GF-D8 (cell line): ENCODE results near the gene CUEDC1.

Experiments
- DNase-seq: peaks from one replicate; lab custom pipeline; 2025; lab: John Stamatoyannopoulos, UW

The CUEDC1 gene

DNA sequence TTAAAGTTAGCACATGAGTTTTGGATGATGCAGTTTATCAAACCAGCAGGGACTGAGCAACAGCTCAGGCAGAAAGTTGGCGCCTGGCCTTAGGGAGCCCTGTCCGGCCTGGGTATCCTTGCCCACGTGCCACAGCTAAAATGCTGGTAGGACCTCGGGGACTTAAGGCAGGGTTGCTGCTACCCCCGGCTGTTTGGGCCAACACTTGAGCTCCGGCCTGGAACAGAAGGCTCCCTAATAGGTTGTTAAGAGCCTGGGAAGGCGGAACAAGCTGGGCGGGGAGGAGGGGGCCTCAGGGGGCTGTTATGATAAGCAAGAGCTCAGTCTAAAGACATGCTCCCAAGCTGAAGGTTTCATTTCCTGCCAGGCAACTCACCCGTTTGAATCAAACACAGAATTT lies 39.7 kb downstream of the CUEDC1 start:
- no peak for DNase-seq

DNA sequence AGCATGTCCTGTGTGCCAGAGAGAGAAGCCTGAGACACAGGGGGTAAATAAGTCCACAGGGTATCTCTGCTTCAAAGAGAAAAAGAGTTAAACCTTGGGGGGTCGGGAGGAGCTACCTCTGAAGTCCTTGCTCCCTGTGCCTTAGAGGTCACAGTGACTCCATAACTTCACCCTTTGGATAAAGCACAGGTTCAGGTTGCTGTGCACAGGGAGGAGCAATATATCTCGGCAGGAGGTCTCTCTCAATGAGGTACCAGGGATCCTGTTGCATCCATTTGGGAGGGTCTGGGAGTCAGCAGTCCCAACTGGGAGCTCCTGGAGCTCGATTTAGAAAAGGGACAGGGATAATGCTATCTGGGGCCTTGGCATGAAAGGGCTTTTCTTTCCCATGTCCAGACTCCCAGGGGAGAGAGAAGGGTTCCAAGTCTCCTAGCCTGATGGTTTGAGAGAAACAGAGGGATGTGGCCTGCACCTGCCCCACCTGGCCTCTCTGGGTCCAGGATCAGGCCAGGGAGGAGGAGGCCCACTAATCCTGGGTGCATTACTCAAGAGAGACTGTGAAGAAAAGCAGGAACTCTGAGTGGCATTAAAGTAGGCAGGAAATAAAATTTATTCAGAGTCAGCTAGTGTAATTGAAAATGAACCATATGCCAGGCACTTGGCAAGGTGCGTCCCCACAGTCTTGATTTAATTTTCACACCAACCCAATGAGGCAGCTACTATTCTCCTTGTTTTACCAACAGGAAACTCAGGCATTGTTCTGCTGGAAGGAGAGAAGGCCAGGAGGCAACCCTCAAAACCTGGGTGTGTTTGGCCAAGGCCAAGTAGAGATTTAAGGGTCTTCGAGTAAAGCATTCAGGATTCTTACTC lies 40.7 kb downstream of the CUEDC1 start:
- no peak for DNase-seq

DNA sequence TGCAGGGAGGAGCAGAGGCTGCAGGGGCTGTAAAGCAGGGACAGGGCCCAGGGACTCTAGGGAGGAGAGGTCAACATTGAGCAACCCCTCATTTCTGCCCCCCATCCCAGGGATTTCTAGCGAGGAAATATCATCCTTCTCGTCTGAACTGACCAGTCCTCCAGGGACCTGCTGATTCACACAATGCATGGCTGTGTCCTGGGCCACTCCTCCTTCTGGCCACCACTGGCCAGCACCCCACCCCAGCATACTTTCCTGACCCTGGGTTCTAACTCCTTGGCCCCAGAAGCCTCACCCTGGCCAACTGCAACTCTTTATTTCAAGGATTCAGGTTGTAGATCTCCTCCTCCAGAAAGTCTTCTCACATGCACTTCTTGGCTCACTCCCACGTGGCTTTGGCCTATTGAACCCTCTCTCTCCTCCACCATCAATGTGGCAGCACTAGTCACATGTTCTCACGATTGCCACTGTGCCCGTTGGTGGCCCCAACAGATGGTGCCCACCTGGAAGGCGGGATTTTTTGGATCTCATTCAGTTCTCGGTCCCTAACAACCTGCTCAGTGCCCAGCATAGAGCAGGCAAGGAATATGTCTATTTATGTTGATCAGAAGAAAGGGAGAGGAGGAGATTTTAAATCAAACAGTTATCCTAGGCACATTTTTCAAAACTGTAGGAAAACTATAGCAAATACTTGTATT lies 41.5 kb downstream of the CUEDC1 start:
- no peak for DNase-seq

DNA sequence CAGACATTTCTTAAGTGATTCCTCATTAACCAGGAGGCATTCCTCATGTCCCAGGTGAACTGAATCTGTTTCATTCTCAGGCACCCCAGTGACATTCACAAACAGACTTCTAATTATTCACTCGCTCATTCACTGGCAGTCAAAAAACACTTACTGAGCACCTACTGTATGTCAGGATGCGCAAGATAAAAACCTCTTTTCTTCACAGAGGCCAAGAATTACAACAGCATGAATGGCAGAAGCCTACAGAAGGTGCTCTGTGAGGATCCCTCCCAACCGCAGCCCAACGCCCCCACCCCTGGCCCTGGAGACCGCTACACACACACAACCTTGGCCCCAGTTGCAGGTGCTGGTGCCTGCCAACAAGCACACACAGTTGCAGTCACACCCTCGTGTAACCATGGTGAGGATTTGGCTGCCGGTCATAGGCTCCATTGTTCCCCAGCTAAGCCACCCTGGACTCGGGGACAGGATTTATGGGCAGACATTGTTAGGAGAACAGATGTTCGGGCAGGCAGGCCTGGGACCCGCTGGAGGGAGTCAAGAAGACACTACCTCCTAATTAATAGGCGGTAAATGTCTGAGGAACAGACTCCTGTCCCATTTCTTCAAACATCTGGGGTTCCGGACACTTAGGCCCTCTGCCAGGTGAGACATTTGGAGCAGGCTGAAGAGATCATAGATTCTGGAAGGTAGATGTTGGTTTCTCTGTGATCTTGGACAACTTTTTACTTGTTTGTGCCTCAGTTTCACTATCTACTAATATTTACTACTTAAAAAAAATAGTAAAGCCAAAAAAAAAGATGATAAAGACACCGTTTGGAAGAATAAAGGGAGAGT lies 43.2 kb downstream of the CUEDC1 start:
- DNase-seq, result no peak

DNA sequence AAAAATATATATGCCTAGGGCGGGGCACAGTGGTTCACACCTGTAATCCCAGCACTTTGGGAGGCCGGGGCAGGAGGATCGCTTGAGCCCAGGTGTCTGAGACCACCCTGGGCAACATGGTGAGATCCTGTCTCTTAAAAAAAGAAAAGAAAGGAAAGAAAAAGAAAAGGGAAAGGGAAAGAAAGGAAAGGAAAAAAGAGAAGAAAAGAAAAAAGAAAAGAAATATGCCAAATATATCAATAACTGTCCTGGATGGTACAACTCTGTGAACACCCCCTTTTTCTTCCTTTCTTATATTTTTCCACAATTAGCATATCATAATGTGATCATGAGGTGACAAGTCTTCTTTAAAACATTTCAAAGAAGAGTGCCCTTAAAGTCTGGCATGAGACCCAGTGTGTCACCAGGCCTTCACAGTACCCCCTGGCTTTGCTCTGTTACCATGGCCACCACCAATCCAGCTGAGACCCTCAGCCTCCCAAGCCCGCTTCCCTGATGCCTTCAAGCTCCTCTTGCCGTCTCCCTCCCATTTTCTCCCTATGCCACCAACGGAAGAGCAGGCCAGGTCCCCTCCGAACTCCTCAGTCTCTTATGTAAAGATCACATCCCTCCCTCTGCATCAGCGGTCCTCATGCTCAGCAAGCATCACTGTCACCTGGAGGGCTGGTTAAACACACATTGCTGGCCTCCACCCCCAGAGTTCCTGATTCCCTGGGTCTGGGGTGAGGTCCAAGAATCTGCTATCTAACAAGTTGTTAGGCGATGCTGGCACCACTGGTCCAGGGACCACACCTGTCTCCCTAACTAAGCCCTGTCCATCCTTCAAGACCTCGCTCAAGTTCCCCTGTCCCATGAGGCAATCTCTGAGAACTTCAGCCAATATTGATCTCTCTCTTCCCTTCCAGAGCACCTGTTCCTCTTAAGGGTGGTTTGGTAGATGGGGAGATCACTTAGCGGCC lies 44.5 kb downstream of the CUEDC1 start:
- no peak for DNase-seq

DNA sequence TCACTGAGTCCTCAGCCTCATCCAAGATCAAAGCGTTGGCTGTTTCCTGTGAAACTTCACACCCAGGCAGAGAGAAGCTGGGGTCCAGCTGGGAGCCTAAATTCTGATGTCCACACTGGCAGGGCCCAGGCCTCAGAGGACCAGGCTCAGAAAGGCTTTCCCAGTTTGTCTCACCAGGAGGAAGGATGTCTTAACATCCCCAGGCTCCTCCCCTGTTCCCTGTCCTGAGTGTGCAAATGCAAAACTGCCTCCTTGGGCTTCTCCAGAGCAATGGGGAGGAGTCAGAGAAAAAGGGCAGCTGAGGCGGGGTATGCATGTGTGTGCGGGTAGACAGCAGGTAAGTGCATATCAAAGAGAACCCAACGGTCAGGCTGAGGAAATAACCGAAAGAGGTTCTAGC lies 45.7 kb downstream of the CUEDC1 start:
- DNase-seq, result no peak

DNA sequence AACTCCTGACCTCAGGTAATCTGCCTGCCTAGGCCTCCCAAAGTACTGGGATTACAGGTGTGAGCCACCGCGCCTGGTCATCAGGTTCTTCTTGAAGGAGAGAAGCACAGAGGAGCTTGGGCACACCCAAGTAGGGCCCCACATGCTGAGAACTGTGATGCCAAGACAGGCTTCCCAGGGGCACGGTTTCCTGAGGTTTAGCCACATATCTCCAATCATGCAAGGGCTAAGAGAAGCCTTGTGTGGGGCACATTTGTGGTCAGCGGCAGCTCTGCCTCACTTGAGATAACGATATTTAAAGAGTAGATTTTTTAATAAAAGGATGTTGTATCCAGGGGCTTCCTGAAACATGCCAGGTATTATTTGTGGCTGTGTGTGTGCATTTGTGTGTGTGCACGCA lies 46.9 kb downstream of the CUEDC1 start:
- no peak for DNase-seq

DNA sequence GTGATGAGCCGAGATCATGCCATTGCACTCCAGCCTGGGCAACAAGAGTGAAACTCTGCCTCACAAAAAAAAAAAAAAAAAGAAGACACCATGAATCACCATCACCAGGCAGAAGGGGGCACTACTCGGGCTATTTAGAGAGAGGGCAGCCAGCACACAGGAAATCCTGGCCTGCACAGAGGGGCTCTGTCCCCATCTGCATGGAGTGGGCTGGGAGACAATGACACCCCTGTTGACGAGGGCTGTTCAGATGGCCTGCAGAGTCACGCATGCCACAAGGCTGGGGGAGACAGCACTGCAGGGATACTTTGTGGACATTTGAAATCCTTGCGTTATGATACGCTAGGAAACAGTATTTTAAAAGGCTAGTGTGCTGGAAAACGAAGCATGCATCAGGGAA lies 48.3 kb downstream of the CUEDC1 start:
- no peak for DNase-seq

DNA sequence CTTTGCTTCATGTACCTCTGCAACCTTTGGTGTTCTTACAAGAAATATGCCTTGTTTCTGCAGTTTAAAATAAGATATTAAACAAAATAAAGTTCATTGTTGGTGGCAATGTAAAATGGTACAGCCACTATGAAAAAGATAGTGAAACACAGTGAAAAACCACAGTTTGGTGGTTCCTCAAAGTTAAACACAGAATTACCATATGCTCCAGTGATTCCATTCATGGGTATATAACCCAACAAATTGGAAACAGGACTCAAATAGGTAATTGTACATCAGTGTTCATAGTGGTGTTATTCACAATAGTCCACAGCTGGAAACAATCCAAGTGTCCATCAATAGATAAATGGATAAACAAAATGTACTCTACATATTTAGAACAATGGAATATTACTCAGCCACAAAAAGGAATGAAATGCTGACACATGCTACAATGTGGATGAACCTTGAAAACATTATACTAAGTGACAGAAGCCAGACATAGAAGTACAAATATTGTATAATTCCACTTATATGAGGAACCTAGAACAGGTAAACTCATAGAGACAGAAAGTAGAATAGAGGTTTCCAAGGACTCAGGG lies 49.2 kb downstream of the CUEDC1 start:
- no peak for DNase-seq

DNA sequence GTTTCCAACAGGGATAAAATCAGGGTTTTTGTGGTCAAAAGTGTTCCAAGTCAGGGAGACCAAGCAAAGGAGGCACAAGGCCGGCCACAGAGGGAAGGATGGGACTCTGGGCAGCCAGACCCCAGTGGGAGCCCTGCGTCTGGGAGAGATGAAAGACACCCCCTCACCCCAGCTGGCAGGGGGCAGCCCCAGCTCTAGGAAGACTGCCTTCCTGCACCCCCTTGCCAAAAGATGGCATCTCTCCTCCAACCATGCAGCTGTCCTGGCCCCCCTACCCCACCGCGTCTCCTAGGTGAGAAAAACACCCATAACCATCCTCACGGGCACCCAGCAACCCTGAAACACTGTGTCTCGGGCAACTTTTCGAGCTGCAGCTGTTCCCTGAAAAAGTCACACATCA lies 51.3 kb downstream of the CUEDC1 start:
- DNase-seq, result no peak

DNA sequence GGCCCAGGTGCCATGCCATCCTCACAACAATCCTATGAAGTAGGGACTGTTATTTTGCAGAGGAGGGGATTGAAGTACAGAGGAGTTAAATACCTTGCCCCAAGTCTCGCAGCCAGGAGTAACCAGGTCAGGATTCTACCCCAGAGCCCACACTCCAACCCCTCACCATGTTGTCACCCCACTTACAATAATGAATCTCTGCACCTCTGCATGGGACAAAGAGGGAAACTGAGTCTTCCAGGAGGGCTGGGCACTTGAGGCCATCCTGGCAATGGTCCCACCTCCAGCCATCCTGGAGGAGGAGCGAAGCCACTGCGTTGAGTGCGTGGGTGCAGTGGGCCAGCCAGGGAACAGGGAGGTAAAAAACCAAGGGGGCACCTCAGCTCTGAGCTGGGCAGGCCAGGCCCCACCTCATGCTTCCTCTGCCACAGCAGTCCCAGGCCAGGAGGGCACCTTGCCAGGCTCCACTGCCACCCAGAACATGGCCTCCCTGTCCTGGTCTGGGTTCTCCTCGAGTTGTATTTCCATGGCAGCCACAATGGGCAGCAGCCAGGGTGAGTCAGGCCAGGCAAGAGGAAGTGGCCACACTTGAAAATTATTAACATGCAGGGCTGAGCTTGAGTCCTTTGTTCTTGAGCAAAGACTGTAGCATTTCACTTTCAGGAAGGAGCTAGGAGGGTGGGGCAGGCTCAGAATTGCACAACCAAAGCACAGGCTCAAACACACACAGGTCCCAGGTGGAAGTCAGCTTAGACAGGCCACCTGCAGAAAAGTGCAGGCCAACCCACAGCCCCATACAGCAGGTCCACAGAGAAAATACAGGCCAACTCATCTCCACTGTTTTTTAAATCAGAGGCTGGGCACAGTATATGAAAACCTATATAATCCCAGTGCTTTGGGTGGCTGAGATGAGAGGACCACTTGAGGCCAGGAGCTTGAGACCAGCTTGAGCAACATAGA lies 52.1 kb downstream of the CUEDC1 start:
- peak; percentile 56 for DNase-seq

DNA sequence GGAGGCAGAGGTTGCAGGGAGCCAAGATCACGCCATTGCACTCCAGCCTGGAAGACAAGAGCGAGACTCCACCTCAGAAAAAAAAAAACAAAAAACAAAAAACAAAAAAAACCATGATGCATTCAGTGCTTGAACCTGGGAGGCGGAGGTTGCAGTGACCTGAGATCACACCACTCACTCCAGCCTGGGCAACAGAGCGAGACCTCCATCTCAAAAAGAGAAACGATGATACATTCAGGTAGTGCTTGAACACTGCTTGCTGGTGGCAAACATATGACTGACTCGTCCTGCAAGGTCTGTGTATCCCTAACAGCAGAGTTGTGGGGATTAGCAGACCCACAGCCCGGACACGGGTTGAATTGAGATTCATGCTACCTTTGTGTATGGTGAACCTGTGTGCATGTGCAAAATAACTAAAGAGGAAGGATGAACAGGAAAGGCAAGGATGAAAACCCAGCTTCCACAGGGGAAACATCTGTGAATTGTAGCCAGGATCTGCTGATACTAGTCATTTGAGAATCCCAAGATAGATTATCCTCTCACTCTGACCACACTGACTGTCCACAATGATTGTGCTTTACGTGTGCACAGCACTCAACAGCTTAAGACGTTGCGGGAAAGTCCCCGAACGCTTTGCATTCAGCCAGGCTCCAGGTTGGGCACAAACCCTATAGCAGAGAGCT lies 53.0 kb downstream of the CUEDC1 start:
- DNase-seq, result no peak

DNA sequence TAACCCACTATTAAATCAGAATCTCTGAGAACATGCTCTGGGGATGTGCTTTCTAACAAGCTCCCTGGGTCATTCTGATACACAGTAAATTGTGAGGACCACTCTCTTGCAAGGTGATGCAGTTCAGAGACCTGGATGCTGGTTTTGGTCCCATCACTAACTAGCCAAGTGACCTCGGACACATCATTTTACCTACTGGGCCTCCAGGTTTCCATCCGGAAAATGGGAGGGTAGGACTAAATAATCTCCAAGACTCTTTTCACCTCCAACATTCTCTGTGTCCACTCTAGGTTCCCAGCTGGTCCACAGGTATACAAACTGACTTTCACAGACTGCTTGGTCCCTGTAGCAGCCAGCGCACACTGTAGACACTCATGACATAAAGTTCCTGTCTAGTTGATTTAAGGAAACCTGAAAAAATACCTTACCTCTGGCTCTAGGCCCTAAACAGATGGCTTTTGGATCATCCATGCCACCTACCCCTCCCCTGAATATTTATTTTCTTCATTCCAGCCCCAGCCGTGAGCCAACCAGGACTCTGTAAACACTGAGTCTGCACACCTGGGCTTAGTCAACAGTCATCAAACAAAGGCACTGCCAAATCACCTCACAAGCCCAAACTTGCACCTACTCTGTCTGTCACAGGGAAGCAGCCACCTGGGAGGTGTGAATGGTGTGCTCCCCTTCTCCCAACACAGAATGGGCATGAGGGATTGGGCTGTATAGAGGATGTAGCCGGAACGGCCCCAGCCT lies 54.0 kb downstream of the CUEDC1 start:
- no peak for DNase-seq

DNA sequence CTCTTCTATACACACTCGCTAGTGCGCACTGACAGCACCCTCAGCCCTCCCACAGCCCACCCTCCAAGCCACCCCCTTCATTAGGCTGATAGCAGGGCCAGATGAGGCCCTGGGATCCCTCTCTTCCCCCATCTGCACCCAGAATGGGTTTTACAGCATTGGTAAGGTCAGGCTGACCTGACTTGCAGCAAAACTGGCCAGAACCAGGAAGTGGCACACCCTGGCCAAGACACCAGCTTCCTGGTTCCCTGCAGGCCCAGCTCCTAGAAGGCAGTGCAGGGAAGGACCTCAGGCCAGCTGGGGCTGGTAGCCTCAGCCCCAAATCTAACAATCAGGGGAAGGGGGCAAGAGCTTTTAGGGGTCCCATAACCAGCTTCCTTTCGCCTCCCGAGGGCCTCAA lies 55.4 kb downstream of the CUEDC1 start:
- DNase-seq, result peak; percentile 4

DNA sequence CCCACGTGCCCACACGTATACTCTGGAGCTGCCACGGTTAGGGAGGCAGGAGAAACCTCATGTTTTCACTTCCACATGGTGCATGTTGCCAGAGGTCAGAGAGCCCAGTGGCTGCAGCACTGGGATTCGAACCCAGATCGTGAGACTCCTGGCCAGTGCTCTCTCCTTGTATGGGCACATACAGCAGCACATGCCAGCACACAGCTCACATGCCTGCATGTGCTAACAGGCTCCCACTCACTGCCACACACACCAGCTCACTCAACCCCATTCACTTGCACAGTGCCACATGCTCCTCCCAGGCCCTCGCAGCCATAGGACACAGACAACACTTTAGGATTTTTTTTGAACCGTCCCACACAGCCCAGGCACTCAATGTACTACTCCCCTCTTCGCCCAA lies 55.8 kb downstream of the CUEDC1 start:
- DNase-seq, result no peak

DNA sequence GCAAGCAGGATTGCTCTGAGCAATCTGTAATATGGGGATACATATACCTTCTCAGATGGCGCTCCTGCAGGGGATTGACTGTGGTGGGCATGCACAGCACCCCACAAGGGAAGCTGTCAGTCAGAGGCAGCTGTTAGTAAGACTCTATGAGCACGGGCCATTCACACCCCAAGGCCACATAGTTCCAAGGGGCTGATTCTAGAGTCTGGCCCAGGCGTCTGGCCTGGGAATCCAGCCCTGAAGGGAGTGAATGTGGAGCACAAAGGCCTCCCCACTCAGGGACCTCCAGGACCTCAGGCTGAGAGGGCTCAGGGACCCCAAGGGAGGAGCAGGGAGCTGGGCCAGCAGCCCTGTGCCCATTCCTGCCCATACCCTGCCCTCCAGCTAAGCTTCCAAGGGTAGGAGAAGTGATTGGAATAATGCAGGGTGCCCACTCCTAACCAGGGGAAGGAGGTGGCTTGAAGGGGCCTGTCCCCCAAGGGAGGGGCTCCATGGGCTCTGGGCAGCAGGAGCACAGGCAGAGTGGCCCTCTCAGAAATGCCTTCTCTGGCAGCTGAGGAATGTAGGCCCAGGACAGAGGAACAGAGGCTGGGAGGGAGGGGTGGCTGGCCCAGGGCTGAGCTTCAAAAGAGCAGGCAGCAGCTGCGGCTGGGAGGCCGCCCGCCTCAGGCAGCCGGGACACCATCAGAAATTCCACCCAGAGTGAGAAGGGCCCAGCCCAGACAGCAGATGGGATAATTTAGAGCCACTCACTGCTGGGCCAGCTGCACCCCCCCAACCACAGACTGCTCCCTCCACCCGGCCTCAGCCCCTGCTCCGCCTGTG lies 56.5 kb downstream of the CUEDC1 start:
- DNase-seq, result no peak

DNA sequence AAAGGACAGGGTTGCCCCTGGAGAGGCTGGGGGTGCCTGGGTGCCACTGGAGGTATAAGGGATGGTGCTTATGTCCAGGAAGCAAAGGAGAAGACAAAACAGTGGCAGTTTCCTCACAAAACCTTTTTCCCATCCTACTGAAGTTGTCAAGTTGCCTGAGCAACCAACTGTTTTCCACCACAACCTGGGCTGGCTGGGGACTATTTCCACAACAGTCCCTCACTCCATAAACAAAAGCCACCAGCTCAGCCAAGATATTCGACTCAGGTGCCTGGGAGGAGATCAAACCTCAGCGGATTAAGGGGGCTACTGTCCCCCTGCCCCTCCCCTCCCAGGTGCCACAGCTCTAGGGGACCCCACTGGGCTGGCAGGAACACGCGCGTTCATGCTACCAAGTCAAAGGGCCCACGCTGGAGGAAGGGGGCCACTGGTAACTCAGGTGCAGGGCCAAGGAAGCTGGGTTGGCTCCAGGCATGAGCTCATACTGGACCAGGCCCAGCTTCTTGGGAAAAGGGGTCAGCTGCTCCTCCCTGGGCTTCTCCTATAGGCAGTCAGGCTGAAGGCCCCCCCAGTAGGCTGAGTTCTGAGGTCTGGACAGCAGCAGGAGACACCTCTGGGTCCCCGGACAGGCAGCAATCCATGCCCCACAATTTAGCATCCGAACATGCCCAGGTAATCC lies 59.7 kb downstream of the CUEDC1 start:
- DNase-seq, result no peak
